DMS53 treated with DMSO at 0.1 percent for 48 hours (cell line): ENCODE data around the gene COL9A3.

Source experiments
- DNase-seq: peaks from one replicate; lab custom pipeline; 2025; ENCODE audit not compliant: unreplicated experiment; lab: John Stamatoyannopoulos, UW

Gene COL9A3

DNA sequence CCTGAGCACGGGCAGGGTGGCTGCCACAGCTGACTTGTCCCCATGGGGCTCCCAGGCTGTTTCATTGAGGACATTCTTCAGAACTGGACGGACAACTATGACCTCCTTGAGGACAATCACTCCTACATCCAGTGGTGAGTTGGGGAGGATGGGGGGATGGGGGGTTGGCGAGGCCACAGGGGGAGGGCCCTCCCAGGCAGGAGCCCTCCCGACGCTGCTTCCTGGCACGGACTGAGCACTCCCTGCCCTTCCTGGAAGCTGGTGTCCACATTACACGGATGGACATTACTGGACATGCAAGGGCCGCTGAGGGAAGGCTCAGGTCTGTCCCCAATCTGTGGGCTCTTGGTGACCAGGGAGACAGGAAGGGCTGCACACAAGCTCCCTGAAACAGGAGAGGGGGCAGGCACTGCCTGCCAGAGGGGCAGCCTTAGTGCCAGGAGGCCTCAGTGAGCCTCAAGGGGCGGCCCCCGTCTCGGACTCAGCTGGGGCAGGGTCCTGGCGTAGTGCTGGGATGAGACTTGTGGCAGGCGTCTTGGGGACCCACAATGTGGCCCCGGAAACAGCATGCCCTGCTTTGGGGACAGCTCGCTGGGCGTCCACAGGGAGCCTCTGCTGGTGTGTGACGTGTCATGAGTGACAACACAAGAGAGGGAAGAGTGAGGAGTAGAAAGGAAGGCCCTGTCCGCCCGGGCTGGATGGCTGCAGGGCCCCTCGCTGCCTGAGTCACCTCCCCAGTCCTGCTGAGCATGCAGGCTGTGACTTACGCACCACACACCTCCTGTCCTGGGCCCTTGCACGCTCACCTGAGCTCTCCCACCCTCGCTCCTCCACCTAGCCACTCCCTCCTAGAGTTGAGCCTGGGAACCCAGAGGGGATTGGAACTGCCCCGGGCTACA lies 7.1 kb upstream of the COL9A3 start:
- DNase-seq, result no peak

DNA sequence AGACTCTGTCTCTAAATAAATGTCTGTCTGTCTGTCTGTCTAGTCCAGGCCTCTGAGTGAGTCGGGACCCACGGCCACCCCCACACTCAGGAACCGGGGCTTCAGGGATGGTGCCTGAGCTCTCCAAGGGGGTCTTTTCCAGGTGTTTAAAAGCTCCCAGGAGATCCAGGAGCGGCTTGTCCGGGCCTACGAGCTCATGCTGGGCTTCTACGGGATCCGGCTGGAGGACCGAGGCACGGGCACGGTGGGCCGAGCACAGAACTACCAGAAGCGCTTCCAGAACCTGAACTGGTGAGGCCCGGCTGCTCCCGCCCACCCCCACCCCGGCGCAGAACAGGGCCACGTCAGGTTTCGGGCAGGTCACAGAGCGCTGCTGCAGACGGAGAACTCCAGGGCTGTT lies 5.5 kb upstream of the COL9A3 start:
- DNase-seq, result no peak

DNA sequence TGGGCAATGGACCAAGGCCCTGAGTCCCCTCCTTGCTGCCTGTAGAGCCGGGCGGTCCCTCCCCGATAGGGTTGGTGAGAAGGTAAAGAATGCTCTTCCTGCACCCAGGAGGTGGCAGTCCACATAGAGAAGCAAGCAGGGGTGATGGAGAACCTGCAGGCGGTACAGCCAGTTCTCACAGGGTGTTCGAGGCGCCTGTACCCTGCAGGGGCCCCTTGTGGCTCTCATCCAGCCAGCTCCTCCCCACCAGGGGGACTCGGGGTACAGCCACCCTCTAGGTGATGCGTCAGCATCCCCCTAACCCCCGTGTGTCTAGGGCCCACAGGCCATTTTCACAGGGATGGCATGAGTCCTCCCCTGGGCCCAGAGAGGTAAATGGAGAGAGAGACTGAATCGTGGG lies 5.1 kb upstream of the COL9A3 start:
- no peak for DNase-seq

- DNase-seq, result no peak
Observed at GRCh38 chr20:62812181-62812906, 4.5 kb upstream of the COL9A3 start.

- no peak for DNase-seq
Observed at GRCh38 chr20:62812907-62813200, 4.0 kb upstream of the COL9A3 start.

DNA sequence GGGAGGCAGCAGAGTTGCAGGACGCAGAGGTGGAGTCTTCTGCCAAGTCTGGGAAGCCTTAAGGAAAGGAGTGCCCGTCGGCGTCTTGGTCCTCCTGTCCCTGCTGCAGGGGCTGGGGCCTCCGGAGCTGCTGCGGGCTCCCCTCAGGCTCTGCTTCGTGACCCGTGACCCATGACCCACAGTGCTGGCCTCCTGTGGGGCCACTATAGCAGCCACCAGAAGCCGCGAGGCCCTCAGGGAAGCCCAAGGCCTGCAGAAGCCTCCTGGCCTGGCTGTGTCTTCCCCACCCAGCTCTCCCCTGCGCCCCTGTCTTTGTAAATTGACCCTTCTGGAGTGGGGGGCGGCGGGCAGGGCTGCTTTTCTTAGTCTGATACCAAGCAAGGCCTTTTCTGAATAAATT lies 3.3 kb upstream of the COL9A3 start:
- DNase-seq, result no peak

DNA sequence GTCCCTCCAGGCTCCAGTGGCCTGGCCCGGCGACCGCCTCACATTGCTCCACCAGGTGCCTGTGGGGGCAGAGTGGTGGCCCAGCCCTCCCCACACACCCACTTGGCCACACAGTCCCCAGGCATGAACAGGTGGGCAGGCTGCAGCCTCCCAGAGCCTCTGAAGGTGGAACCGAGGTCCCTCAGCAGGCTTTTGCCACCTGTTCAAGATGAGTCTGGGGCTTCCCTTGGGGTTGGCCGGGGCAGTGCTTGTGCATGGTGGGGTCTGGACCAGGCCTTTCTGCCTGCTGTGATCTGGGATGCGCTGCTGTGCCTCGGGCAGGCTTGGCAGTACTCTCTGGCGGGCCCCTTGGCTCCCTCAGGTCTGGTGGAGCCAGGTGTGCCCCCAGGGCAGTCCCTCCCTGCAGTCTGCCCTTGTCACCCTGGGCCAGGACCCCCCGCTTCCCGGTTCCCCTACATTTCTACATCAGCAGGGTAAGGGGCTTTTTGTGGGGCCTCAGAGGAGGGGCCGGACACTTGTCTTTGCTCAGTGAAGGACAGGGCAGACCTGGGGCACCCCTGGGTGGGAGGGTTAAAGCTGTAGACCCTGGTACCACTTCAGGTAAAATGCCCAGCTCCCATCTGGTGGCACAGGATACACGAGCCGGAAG lies 2.7 kb upstream of the COL9A3 start:
- no peak for DNase-seq

- DNase-seq, result no peak
Observed at GRCh38 chr20:62814709-62815065, 2.2 kb upstream of the COL9A3 start.

DNA sequence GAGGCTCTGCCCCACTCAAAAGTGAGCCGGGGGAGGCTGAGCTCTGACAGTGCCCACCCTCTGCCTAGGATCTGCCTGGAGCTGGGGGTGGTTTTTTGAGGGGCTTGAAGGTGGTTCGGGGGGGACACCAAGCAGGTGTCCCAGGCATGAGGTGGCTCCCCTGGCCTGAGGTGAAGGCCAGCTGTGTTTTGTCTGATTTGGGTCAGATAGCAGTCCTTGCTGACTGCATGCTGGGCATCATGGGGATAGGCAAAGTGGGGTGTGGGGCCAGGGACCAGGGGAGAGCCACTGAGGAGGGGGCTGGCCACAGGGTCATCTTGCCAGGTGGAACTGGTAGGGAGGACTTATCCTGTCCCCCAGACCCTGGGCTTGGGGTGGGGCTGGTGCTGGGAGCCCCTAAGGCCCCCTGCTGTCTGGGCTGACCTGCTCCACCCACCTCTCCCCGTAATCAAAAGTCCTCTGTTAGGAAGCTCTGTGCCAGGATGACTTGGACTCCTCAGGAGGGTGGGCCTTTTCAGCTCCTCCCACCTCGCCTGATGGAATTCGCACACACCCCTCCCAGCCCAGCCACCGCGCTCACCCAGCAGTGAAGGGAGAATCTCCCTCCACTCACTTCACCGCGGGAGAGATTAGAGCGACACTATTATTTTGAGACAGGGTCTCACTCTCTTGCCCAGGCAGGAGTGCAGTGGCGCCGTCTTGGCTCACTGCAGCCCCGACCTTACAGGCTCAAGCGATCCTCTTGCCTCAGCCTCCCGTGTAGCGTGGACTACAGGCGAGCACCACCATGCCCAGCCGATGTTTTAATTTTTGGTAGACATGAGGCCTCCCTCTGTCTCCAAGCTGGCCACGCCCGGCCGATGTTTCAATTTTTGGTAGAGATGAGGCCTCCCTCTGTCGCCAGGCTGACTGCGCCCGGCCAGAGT lies 1.5 kb upstream of the COL9A3 start:
- DNase-seq, result no peak

- no peak for DNase-seq
Observed at GRCh38 chr20:62816031-62816883, 593 bp upstream of the COL9A3 start.

- DNase-seq, result no peak
Observed at GRCh38 chr20:62817975-62818591, 1.2 kb downstream of the COL9A3 start.

DNA sequence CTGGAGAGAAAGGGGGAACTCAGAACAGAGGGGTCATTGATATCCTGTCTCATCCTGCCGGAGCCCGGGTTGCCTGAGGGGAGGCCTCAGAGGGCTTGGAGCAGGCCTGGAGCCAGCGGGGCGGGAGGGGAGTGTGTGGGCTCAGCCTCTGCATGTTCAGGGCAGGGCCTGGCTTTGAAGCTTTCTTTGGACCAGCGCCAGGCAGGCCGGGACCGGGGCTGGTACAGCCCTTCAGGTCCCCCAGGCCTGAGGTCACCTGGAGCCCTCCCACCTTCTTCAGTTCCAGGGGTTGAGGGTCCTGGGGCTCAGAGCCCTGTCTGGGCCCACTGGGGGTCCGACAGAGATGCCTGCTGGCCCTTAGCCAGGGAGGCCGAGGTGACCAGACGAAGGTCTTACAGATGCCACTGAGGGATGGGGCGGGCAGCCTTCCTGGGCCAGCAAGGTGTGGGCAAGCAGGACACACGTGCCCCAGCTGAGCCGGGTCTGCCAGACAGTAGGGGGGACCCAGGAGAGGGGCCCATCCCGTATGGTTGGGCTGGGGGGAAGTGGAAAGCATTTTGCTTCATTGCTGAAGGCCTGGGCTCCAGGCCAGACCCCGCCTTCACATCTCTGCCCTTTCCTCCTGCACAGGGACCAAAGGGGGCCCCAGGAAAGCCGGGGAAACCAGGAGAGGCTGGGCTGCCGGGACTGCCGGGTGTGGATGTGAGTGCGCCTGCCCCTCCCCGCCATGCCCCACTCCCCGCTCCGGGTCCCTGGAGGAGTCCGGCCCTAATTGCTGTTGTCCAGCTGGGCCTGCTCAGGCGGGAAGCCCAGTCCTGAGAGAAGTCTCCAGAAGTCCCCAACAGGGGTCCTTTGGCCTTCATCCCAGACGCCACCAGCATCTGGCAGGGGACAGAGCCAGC lies 2.0 kb downstream of the COL9A3 start:
- no peak for DNase-seq

DNA sequence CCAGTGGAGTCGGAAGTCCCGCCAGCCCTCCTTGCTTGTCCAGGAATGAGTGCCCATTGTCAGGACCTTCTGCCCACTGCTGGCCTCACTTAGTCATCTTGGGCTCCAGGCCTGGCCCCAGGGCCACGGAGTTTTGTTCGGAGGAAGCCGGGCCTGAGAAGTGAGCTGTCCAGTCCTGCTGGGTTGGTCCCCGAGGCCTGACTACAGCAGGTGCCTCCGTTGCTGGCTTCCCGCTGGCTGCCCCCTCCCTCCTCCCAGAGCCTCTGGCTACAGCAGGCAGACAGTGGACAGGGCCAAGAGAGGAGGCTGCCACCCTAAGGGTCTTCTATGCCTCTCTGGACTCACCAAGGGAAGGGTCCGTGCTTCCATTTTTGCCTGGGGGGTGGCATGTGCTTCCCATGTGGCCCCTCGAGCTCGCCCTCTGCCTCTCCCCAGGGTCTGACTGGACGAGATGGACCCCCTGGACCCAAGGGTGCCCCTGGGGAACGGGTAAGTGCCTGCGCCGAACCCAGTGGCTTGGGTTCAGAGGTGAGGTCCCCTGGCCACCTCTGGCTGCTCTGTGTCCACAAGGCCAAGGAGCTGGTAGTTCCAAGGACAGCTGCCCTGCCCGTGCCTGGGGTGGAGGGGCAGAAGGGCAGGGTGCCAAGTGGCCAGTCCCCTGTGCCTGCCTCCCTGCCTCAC lies 2.8 kb downstream of the COL9A3 start:
- no peak for DNase-seq

- no peak for DNase-seq
Observed at GRCh38 chr20:62820208-62820961, 3.5 kb downstream of the COL9A3 start.

DNA sequence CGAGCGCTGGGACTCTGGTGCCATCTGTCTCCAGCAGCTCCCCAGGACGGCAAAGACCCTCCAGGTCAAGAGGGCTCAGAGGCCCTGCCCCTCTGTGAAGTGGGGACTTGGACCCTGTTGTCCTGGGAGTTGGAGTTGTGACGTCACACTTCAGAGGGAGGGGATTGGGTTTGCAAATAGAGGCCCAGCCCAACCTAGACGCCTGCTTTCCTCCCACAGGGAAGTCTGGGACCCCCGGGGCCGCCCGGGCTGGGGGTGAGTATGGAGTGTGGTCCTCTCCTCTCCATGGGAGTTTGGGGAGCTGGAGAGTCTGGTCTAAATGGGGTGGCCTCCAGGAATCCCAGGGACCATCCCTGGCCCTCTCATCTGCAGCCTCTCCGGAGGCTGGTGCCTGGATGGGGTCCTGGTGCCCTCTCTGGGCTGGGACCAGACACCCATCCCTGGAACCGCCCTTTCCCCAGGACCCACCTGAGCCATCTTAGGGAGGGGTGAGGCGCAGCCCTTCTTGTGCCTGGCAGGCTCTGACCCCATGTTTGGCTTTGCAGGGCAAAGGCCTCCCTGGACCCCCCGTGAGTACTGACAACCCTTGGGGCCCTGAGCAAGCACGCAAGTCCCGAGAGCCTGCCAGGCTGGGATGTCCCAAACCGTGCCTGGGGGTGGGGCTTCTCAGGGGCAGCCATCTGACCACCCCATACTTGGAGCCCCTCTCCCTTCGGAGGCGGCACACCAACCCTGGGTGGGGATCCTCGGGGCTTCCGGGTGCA lies 4.3 kb downstream of the COL9A3 start:
- DNase-seq, result no peak

- no peak for DNase-seq
Observed at GRCh38 chr20:62821726-62822210, 4.9 kb downstream of the COL9A3 start.
